ENCODE results near the gene ZNF154.

DNA sequence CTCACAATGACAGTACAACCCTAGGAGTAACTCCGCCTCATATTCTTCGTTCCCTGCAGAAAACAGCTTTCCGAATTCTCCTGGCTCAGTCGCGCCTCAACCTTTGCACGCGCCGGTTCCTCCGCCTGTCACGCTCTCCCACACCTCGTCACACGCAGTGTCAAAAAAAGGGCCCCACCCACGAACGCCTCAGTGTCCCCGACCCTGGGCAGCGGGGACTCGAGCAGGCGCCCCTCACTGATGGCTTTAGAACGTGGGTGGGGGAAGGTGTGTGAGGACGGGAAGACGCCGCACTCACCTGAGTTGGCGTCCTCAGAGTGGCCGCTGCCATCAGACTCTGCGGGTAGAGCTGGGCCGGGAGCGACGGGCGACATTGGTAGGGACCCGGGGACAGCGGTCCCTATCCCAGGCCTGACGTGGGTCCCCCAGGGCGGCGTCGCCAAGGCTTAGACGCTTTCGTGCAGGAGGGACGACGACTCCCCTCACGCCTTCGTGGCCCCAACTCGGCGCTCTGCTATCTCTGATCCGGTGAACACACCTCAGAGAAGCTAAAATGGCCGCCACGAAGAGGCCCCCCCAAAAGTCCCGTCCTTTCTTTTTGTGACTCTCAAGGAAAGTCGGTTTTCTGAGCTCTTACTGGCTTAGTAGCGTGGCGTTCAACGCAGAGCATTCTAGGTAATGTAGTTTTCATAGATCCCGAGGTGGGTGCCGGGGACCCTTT, at the start of gene ZNF154:
- TF ChIP-seq, protein P1, sequence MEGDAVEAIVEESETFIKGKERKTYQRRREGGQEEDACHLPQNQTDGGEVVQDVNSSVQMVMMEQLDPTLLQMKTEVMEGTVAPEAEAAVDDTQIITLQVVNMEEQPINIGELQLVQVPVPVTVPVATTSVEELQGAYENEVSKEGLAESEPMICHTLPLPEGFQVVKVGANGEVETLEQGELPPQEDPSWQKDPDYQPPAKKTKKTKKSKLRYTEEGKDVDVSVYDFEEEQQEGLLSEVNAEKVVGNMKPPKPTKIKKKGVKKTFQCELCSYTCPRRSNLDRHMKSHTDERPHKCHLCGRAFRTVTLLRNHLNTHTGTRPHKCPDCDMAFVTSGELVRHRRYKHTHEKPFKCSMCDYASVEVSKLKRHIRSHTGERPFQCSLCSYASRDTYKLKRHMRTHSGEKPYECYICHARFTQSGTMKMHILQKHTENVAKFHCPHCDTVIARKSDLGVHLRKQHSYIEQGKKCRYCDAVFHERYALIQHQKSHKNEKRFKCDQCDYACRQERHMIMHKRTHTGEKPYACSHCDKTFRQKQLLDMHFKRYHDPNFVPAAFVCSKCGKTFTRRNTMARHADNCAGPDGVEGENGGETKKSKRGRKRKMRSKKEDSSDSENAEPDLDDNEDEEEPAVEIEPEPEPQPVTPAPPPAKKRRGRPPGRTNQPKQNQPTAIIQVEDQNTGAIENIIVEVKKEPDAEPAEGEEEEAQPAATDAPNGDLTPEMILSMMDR (IDR thresholded peaks at IDR 0.05), result no peak
- no peak for TF ChIP-seq POLR2A (IDR thresholded peaks at IDR 0.05)
